Stomach (tissue), 4 donors: ENCODE data around the gene CTBP1.

ENCODE experiments used
- CTCF ChIP-seq, 7 experiments: fragments of 450-650 bp in 4 of 7; fragments of 200-600 bp in 3 of 7; sonication (generic) in 3 of 7; IDR thresholded peaks; one replicate each; pipeline ENCODE4 v1.5.1; 2016 to 2019; ENCODE audit warnings: antibody characterized with exemption in 7 of 7, control low read depth in 2 of 7, mild to moderate bottlenecking in 1 of 7
- POLR2AphosphoS5 ChIP-seq, 3 donors: sonication (generic); formaldehyde crosslinking; IDR thresholded peaks; one replicate each; pipeline ENCODE4 v1.6.1; 2016; ENCODE audit warnings: antibody characterized with exemption in 3 of 3

GRCh38 chr4:1171311-1172227 lies 77.4 kb downstream of the CTBP1 start:
- peak in 1 of 3 donors; percentile 16 for TF ChIP-seq POLR2AphosphoS5 (IDR thresholded peaks at IDR 0.05)
- TF ChIP-seq CTCF (IDR thresholded peaks at IDR 0.05): no peak
